NCI-H226 (cell line): ENCODE data around the gene INPP5A.

Experiments used
- DNase-seq: peaks from one replicate; pipeline ENCODE4 v3.0.0-alpha.2; 2015

INPP5A gene

GRCh38 chr10:132634241-132634946, 96.8 kb downstream of the INPP5A start:
- no peak for DNase-seq

- no peak for DNase-seq
Observed at GRCh38 chr10:132634947-132635271, 97.3 kb downstream of the INPP5A start.

- no peak for DNase-seq
Observed at GRCh38 chr10:132636358-132636757, 98.8 kb downstream of the INPP5A start.

GRCh38 chr10:132637477-132638129, 100.0 kb downstream of the INPP5A start:
- DNase-seq = peak; percentile 10

- no peak for DNase-seq
Observed at GRCh38 chr10:132638130-132638515, 100.5 kb downstream of the INPP5A start.

- DNase-seq = no peak
Observed at GRCh38 chr10:132639470-132639869, 101.9 kb downstream of the INPP5A start.

- DNase-seq = no peak
Observed at GRCh38 chr10:132640326-132641125, 102.9 kb downstream of the INPP5A start.

- DNase-seq = no peak
Observed at GRCh38 chr10:132641401-132641800, 103.8 kb downstream of the INPP5A start.

GRCh38 chr10:132641966-132642731, 104.6 kb downstream of the INPP5A start:
- no peak for DNase-seq

- DNase-seq = no peak
Observed at GRCh38 chr10:132642732-132643008, 105.1 kb downstream of the INPP5A start.

GRCh38 chr10:132643709-132644526, 106.3 kb downstream of the INPP5A start:
- DNase-seq = no peak

GRCh38 chr10:132644527-132645246, 107.1 kb downstream of the INPP5A start:
- no peak for DNase-seq

- no peak for DNase-seq
Observed at GRCh38 chr10:132645247-132645530, 107.6 kb downstream of the INPP5A start.

GRCh38 chr10:132645630-132646442, 108.2 kb downstream of the INPP5A start:
- no peak for DNase-seq

- DNase-seq = no peak
Observed at GRCh38 chr10:132646443-132647097, 109.0 kb downstream of the INPP5A start.

GRCh38 chr10:132647424-132647823, 109.8 kb downstream of the INPP5A start:
- DNase-seq = no peak

GRCh38 chr10:132648072-132648850, 110.7 kb downstream of the INPP5A start:
- no peak for DNase-seq

GRCh38 chr10:132648851-132649528, 111.4 kb downstream of the INPP5A start:
- DNase-seq = no peak
